ENCODE results near the gene ADGRG3.

ADGRG3 gene

GRCh38 chr16:57646388-57647039, 21.6 kb upstream of the ADGRG3 start:
- DNase-seq: no peak

GRCh38 chr16:57647136-57647875, 20.8 kb upstream of the ADGRG3 start:
- no peak for DNase-seq

GRCh38 chr16:57648125-57648524, 20.0 kb upstream of the ADGRG3 start:
- no peak for DNase-seq

GRCh38 chr16:57648581-57649442, 19.3 kb upstream of the ADGRG3 start:
- peak; percentile 80 to 85 for DNase-seq

- DNase-seq: no peak
Observed at GRCh38 chr16:57649443-57649751, 18.7 kb upstream of the ADGRG3 start.

- DNase-seq: no peak
Observed at GRCh38 chr16:57649846-57650245, 18.3 kb upstream of the ADGRG3 start.

- DNase-seq: no peak
Observed at GRCh38 chr16:57651344-57652333, 16.5 kb upstream of the ADGRG3 start.

GRCh38 chr16:57652695-57653471, 15.2 kb upstream of the ADGRG3 start:
- DNase-seq: no peak

- no peak for DNase-seq
Observed at GRCh38 chr16:57653936-57654335, 14.2 kb upstream of the ADGRG3 start.

- DNase-seq: no peak
Observed at GRCh38 chr16:57656342-57656955, 11.7 kb upstream of the ADGRG3 start.

GRCh38 chr16:57657228-57657627, 10.9 kb upstream of the ADGRG3 start:
- DNase-seq: no peak

- no peak for DNase-seq
Observed at GRCh38 chr16:57658130-57658877, 9.8 kb upstream of the ADGRG3 start.

GRCh38 chr16:57658878-57659674, 9.0 kb upstream of the ADGRG3 start:
- no peak for DNase-seq

GRCh38 chr16:57660715-57661463, 7.2 kb upstream of the ADGRG3 start:
- DNase-seq: no peak

- DNase-seq: no peak
Observed at GRCh38 chr16:57661510-57661909, 6.6 kb upstream of the ADGRG3 start.

GRCh38 chr16:57661936-57662906, 5.9 kb upstream of the ADGRG3 start:
- no peak for DNase-seq

GRCh38 chr16:57663436-57663835, 4.7 kb upstream of the ADGRG3 start:
- no peak for DNase-seq
